SW 1271 (cell line): ENCODE measurements around the gene MACROH2A1.
"Not testable (repeated sequence)": the region's sequence is repeated elsewhere in the genome, so short reads cannot be mapped to it uniquely, and the experiment has no call there.

Experiments
- DNase-seq, 2 experiments: peaks; one replicate each; lab custom pipeline; 2025; lab: John Stamatoyannopoulos, UW

Gene MACROH2A1

GRCh38 chr5:135376961-135377624, 21.9 kb downstream of the MACROH2A1 start:
- DNase-seq: no peak

GRCh38 chr5:135375040-135375793, 23.8 kb downstream of the MACROH2A1 start:
- no peak for DNase-seq

GRCh38 chr5:135373736-135374515, 25.1 kb downstream of the MACROH2A1 start:
- DNase-seq: no peak

GRCh38 chr5:135372654-135373381, 26.2 kb downstream of the MACROH2A1 start:
- no peak for DNase-seq

- no peak for DNase-seq
Observed at GRCh38 chr5:135371622-135372232, 27.3 kb downstream of the MACROH2A1 start.

- DNase-seq: no peak
Observed at GRCh38 chr5:135369952-135370351, 29.1 kb downstream of the MACROH2A1 start.

DNA sequence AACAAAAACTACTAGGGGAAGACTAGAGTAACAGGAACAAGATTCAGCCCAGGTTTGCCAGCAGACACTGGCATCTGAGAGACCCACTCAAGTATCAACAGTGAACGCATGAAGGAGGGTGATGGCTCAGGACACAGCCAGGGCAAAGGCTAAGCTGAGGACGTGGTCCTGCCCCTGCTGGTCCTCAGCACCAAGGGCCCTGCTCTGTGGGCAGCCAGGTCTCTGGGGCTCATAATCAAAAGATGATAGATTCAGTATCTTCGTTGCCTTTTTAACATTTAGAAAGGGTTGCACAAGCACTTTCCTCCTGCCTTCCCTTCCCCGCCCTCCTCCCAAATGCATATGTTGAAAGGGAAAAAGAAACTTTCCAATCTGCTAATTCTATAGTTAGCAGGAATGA, 31.5 kb downstream of the MACROH2A1 start:
- DNase-seq: no peak

GRCh38 chr5:135367076-135367475, 32.0 kb downstream of the MACROH2A1 start:
- DNase-seq: no peak

DNA sequence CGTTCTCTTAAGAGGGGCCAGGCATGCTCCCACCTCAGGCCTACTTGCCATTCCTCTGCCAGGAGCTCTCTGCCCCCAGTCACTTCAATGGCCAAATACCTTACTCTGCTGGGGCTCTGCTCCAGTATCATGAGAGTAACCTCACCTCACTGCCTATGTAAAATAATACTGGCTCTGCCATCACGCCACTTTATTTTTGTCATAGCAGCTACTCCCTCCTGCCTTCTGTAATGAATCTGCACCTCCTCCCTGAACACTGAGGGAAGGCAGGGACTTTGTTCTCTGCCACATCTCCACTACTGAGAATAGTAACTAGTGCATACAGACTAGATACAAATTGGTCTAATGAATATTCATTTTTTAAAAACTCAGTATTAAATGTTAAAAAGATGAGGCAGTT, 33.8 kb downstream of the MACROH2A1 start:
- DNase-seq: no peak

DNA sequence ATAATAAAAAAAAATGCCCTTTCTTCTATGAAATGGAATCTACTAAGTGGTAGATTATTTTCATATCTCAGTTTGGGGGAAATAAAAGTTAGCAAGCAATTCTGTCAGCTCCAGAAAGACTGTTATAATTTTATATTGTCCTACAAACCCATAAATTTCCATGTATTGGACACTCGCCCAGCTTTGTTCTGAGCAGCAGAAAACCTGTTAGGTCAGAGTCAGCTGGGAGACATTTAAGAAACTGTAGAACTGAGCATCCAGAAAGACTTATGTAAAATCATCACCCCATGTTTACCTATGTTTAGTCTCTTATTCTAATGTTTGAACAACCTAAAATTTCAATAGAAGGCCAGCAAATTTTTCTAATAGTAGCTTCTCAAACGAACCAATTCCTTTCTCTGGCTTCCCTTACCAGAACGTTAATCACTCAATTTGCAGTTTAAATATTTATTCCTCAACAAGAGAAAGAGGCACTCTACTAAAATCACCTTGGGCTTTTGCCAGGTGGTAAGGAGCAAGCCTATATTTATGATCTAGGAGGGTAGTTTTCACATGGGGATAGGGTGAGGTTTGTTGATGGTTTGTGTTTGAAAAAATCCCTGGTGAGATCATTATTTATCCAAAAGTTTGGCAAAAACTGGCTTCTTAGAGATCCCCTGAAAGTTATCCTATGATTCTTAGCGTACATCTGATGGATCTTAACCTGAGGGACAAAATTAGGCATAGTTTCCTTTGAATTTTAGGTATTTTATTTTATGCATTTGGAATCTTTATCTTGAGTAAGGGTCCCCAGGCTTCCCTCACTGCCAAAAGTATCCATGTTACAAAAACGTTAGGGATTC, 34.4 kb downstream of the MACROH2A1 start:
- DNase-seq: no peak

- DNase-seq: not testable (repeated sequence)
Observed at GRCh38 chr5:135363342-135363741, 35.7 kb downstream of the MACROH2A1 start.

GRCh38 chr5:135362102-135362501, 36.9 kb downstream of the MACROH2A1 start:
- no peak for DNase-seq

DNA sequence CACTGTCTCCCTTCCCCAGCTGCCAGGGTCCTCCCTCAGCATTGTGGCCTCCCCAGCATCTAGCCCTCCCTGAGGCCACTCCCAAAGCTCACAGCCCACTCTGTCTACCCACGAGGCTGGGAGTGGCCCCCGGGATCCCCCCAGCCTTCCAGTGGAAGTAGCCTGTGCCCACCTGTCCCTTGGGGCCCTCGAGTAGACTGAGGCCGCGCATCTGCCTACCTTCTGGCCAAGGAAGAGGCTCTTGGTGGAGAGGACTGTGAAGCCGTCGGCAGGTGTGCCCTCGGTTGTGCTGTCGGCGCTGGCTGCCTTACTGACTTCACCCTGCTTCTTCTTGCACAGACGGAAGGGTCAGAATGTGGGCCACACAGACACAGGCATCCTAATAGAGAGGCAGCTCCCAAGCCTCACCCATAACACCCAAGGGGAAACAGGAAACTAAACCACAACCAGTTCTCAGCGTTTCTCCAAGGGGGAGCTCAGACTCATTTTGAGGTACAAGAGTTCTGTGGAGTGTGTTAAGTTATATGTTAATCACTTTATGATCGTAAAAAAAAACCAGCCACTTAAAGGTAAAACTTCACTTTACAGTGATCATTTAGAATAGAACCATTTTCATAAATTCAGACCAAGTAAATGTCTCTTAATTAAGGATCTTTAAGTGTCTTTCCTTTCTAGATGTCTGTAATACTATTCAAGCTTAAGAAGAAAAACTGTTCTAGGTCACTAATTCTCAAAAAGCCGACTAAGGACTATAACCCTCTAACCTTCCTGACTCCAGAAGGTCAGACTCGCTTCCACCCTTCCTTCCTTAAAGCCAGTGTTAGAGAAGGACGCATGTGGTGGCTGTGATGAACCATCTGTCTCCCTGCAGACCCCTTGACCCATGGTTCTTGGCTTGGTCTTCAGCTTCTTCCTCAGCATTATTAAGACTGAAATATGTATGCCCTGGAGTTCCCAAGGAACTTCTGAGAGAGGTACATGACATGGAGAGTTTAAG, 38.5 kb downstream of the MACROH2A1 start:
- no peak for DNase-seq

DNA sequence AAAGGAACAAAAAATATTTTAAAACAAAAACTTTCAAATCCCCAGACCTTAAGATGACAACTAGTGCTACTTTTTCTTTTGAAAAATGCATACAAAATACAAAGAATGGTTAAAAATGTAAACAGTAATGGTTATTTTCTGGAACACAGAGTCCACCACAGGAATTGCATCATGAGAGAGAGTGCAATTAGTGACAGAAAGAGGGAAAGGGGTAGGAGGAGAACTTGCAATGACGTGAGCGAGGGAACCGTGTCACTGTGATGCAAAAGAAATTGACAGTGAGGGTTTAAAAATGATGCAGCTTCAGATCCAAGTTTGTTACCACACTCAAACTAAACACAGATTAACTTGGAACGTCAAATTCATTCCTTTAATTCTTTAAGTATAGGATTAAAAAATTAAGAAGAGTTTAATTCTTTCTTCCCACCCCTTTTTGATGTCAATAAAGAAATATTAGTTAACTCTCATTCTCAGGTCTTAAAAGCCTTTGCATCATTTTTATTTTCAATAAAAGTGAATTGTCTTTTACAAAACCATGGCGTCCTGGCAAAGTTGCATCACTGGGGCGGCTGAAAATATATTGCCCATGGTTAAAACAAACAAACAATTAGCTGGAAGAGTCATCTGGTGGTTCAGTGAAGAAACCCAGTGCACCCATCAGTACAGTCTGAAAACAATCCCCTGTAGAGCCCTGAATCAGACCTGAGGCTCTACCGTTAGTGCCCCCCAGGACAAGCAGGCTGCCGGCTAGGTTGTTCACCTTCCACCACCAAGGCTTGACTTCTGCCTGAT, 39.5 kb downstream of the MACROH2A1 start:
- no peak for DNase-seq

GRCh38 chr5:135357685-135358084, 41.3 kb downstream of the MACROH2A1 start:
- DNase-seq: no peak

DNA sequence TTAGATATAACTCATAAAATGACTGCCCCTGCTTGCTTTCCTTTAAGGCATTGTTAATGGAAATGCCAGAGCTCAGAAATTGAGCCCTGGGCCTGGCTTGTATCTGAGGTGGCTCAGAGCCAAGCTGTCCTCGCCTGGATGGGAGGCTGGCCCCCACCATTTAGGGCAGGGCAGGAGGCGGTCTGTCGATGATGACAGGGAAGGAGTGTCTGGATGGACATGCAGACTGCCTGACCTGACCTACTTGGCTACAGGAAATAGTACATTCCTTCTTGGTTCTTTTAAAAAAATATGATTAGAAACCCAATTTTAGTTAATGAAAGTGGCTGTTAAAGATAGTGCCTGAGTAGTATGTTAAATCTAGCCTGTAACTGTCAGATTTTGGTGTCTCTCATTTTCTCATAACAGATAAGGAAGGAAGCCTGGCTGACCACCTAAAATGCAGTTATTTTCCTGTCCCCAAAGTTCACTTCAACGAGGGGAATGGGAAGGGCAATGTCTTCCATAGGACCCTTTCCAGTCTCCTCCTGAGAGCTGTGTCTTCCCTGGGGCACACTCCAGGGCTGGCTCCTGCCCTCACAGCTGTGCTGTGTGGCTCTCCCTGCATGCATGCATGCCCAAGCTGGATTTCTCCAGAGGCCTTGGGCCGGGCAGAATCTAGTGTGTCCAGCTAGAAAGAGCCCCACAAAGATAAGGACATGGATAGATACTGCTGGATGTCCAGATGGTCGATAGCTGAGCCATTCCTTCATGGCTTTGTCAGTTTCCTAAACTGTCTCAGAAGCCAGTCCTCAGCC, 42.3 kb downstream of the MACROH2A1 start:
- DNase-seq: no peak

DNA sequence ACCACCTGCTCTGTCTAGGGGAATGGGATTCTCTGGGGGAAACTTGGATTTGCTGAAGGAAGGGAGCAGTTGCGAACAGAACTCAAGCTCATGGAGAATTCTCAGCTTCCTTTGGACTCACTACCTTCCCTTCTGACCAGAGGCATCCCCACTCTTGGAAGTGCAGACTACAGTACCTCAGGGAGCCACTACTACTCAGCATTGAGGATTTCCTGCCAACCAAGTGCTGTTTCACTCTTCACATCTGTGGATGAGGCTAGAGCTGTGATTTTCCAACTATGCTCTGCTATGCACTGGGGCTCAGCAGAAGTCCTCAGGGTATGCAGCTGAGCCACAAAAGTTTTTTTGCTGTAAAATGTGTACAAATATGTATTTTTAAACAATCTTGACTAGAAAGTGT, 43.9 kb downstream of the MACROH2A1 start:
- DNase-seq: no peak
